Testis (tissue), 2 donors: ENCODE results near the gene HOXC4.

Experiments used
- POLR2A ChIP-seq: fragments of 450-650 bp; IDR thresholded peaks from one replicate; pipeline ENCODE4 v1.6.1; 2017; ENCODE audit warnings: antibody characterized with exemption, mild to moderate bottlenecking, moderate library complexity
- TF ChIP-seq, protein P1 (sequence below), 3 experiments: fragments of 450-650 bp in 2 of 3; fragments of 200-600 bp in 1 of 3; sonication (generic) in 1 of 3; IDR thresholded peaks; one replicate each; pipeline ENCODE4 v1.5.1; 2016 to 2019; ENCODE audit warnings: antibody characterized with exemption in 3 of 3, mild to moderate bottlenecking in 2 of 3, moderate library complexity in 1 of 3

GRCh38 chr12:54042970-54043853 lies 10.4 kb upstream of the HOXC4 start:
- TF ChIP-seq, protein P1, sequence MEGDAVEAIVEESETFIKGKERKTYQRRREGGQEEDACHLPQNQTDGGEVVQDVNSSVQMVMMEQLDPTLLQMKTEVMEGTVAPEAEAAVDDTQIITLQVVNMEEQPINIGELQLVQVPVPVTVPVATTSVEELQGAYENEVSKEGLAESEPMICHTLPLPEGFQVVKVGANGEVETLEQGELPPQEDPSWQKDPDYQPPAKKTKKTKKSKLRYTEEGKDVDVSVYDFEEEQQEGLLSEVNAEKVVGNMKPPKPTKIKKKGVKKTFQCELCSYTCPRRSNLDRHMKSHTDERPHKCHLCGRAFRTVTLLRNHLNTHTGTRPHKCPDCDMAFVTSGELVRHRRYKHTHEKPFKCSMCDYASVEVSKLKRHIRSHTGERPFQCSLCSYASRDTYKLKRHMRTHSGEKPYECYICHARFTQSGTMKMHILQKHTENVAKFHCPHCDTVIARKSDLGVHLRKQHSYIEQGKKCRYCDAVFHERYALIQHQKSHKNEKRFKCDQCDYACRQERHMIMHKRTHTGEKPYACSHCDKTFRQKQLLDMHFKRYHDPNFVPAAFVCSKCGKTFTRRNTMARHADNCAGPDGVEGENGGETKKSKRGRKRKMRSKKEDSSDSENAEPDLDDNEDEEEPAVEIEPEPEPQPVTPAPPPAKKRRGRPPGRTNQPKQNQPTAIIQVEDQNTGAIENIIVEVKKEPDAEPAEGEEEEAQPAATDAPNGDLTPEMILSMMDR (IDR thresholded peaks at IDR 0.05) = no peak
- TF ChIP-seq POLR2A = no peak
